ENCODE results near the gene UCK2. TPM values are rescaled to one million over a fixed set of nuclear protein-coding genes. Genes with fewer than 3 reads are reported as not detected.

The UCK2 gene
- total and polyA plus RNA-seq, 2 of the 8 experiments (the other 6 are each of a cell fraction or from before 2014, with no cell fraction given): 103 to 109 TPM

GRCh38 chr1:165884690-165885304 lies 57.4 kb downstream of the UCK2 start:
- POLR2A ChIA-PET (ENCODE audit: partially characterized antibody): interaction anchor here (0.6 to 2.2 kb wide), 11 partner anchors 8 to 228 kb away, joined by 3 to 15 read pairs (median 3); partner anchors contain the start of genes TMCO1 and UCK2
- H3K4me3 ChIP-seq (ENCODE audit: extremely low read depth in 1 of 4, insufficient read depth in 2 of 4, low read depth in 3 of 4, low read length in 4 of 4): no peak overlapping the region
- H2BK5ac ChIP-seq (ENCODE audit: low read depth, low read length): 0 out of 2 replicates have a peak overlapping the region, but pooled peaks have one; percentile 26
- H2AFZ ChIP-seq (ENCODE audit: low read length): no peak overlapping the region
- TF ChIP-seq ASH2L (IDR thresholded peaks at IDR 0.05; ENCODE audit: low read length) (no peak), E2F6 (IDR thresholded peaks at IDR 0.05) (no peak), SP2 (IDR thresholded peaks at IDR 0.05; ENCODE audit: low read length) (no peak), CHD2 (IDR thresholded peaks at IDR 0.05; ENCODE audit: low read length) (no peak), SAP30 (IDR thresholded peaks at IDR 0.05; ENCODE audit: insufficient read depth, insufficient replicate concordance, low read length) (no peak), EP300 (IDR thresholded peaks at IDR 0.05; ENCODE audit: borderline replicate concordance in 1 of 2, low read depth in 2 of 2, low read length in 2 of 2) (no peak), SIRT6 (IDR thresholded peaks at IDR 0.05; ENCODE audit: low read length) (no peak), SP1 (IDR thresholded peaks at IDR 0.05; ENCODE audit: low read depth, low read length) (no peak), BRCA1 (IDR thresholded peaks at IDR 0.05; ENCODE audit: low read depth, low read length) (no peak), POLR2A (IDR thresholded peaks at IDR 0.05; ENCODE audit: control extremely low read depth in 1 of 2, low read depth in 2 of 2, low read length in 2 of 2) (no peak), GABPA (IDR thresholded peaks at IDR 0.05; ENCODE audit: borderline replicate concordance, insufficient read depth, low read length) (no peak)
- H3K18ac ChIP-seq (ENCODE audit: extremely low read depth, low read length): no peak overlapping the region; the same call in 1 of the 2 replicates
- H3K79me1 ChIP-seq (ENCODE audit: low read depth, low read length): peaks cover 10% of the 10 kb centered on the region
- H2AK5ac ChIP-seq (ENCODE audit: low read depth, low read length): no peak overlapping the region
- H3K4me1 ChIP-seq (replicated peaks in 1 of 4; ENCODE audit: control insufficient read depth in 3 of 4, insufficient read depth in 4 of 4, low read length in 3 of 4): peaks cover 0 to 13% (median 2%) of the 10 kb centered on the region in 4 experiments; a peak in 2 of 7 replicates
- DNase-seq (ENCODE audit: low read depth in 1 of 2, low spot score in 2 of 2): no peak
- no peaks in the 10 kb centered on the region for H3K9me3 ChIP-seq (ENCODE audit: insufficient read depth in 2 of 2, low read depth in 1 of 2, low read length in 1 of 2)
- H4K5ac ChIP-seq (ENCODE audit: insufficient read length, low read depth, low read length): no peak overlapping the region
- H4K8ac ChIP-seq (ENCODE audit: extremely low read depth, insufficient read depth, low read length): no peak overlapping the region
- no peak overlapping the region for H2BK12ac ChIP-seq (ENCODE audit: low read depth, low read length)
- H3K23me2 ChIP-seq (ENCODE audit: low read depth, low read length): no peaks in the 10 kb centered on the region
- H3K4ac ChIP-seq (replicated peaks; ENCODE audit: insufficient read length, low read depth, low read length): no peak overlapping the region
- WGBS, 2 experiments (ENCODE audit: extremely low coverage in 1 of 2, insufficient coverage in 1 of 2, insufficient read length in 1 of 2, insufficient replicate concordance in 2 of 2, low coverage in 1 of 2, low lambda C conversion rate in 2 of 2, missing lambda C conversion rate in 1 of 2): 82% methylated on average over 5 of the region's 5 CpGs; no CpG with 5 or more reads in 1 of the 2 experiments
- H3K27me3 ChIP-seq (replicated peaks in 1 of 4; ENCODE audit: control insufficient read depth in 3 of 4, extremely low read depth in 1 of 4, insufficient read depth in 3 of 4, low read length in 3 of 4): no peaks in the 10 kb centered on the region
- no peak overlapping the region for H3K27ac ChIP-seq (ENCODE audit: low read depth, low read length)
- H3K36me3 ChIP-seq (ENCODE audit: control insufficient read depth in 2 of 4, insufficient read depth in 4 of 4, low read length in 3 of 4): no peaks in the 10 kb centered on the region
- H4K91ac ChIP-seq (replicated peaks; ENCODE audit: insufficient read length, low read length): no peak overlapping the region
- no peak overlapping the region for H2BK20ac ChIP-seq (ENCODE audit: low read length)
- no peak overlapping the region for H3K14ac ChIP-seq (ENCODE audit: insufficient read length)
- H3K56ac ChIP-seq (replicated peaks; ENCODE audit: insufficient read length, low read depth, low read length): no peak overlapping the region
- H2BK15ac ChIP-seq (ENCODE audit: low read length): no peak overlapping the region
- peaks cover 24 to 26% of the 10 kb centered on the region in 2 experiments for H4K20me1 ChIP-seq (replicated peaks in 1 of 2; ENCODE audit: control insufficient read depth in 1 of 2, insufficient read depth in 2 of 2, low read length in 2 of 2)
- FAIRE-seq: no peak
- no peak overlapping the region for H3K9ac ChIP-seq (replicated peaks in 1 of 4; ENCODE audit: extremely low read depth in 1 of 4, low read depth in 3 of 4, low read length in 3 of 4)
- no peak overlapping the region for H2BK120ac ChIP-seq (replicated peaks; ENCODE audit: low read depth, low read length)
- no peak overlapping the region for H3K4me2 ChIP-seq (ENCODE audit: insufficient read depth in 1 of 2, low read depth in 2 of 2, low read length in 2 of 2)
- no peak overlapping the region for H3K23ac ChIP-seq (ENCODE audit: insufficient read length)
- CTCF ChIA-PET (ENCODE audit: partially characterized antibody): interaction anchor here (0.7 to 4.8 kb wide), 9 partner anchors 10 to 283 kb away, joined by 3 to 32 read pairs (median 4); no protein-coding TSS in a partner anchor
- H3K79me2 ChIP-seq (ENCODE audit: control insufficient read depth in 1 of 2, insufficient read depth in 2 of 2, low read length in 2 of 2): peaks cover 26 to 97% of the 10 kb centered on the region in 2 experiments

All from H1 (cell line).